ENCODE measurements around the gene AZIN2. TPM values are rescaled to one million over a fixed set of nuclear protein-coding genes. Genes with fewer than 3 reads are reported as not detected.

Gene AZIN2
- total RNA-seq = 0.76 and 0.91 TPM in 2 replicates
- 1.3 and 1.4 TPM in 2 replicates for polyA plus RNA-seq
- polyA plus RNA-seq (2011; cell fraction: cytosol; rRNA removed) = 0.46 and 0.93 TPM in 2 replicates
- 2.9 and 3.1 TPM in 2 replicates for polyA plus RNA-seq (2011; cell fraction: nucleus; rRNA removed)
- polyA plus RNA-seq (2012) = 1.8 and 2.2 TPM in 2 replicates
- 4.3 and 6.6 TPM in 2 replicates for polyA minus RNA-seq
- polyA minus RNA-seq (2011; cell fraction: cytosol; rRNA and poly(A)+ RNA removed) = not detected
- 1.2 and 1.5 TPM in 2 replicates for polyA minus RNA-seq (2011; cell fraction: nucleus; rRNA and poly(A)+ RNA removed)
- Bru-seq, nascent RNA = percentile 29 among the genes with signal in this experiment
- percentile 26 among the genes with signal in this experiment for BruChase-seq, experiment 1, labeled RNA remaining after a 6-hour chase
- percentile 38 among the genes with signal in this experiment for BruChase-seq, experiment 2, labeled RNA remaining after a 2-hour chase
- long read RNA-seq, partial matches to known transcripts = 1 of 2 reads
- long read RNA-seq, other reads (novel, unspliced or antisense) = 1 of 2 reads

DNA sequence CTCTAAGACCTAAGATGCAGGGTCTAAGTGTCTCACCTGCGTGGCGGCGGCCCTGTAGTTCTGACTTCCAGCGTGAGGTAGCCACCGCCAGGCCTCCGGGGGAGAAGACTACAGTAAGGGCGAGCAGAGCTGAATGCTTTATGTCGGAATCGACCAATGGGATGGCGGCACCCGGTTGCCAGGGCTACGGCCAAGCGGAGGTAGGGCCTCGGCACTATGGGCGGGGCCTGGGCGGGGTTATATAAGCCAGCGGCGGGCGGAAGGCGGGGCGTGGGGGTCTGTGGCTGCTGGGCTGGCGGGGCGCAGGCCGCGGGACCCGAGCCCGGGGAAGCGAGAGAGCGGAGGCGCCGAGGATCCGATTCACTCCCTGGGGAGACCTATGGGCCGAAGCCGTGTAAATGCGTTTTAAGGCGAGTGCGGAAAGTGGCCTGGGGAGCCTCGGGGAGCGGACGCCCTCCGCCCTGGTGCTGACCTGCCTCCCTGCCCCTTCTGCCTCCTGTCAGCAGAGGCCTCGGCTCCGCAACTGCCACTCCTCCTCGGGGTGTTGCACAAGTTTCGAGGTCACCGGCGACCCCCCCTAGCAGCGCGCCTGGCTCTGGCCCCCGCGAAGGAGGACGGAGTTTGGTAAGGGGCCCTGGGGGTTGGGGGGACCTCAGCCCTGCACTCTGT lies at the start of gene AZIN2:
TSS of gene AZIN2 (plus strand) at position 269 of the 669 bp plus-strand sequence. CDS start 1,097 bp downstream, outside the sequence.
- no peak within 1 kb of the TSS for H3K27ac ChIP-seq (ENCODE audit: insufficient read depth, low read depth, low read length)
- peak; percentile 92 for DNase-seq (ENCODE audit: low read depth, low spot score)
- peak within 1 kb of the TSS; percentile 99 for H2AFZ ChIP-seq (ENCODE audit: low read depth, low read length)
- peak within 1 kb of the TSS; percentile 28 to 64 (median 55) for H3K4me3 ChIP-seq (replicated peaks in 1 of 3; ENCODE audit: insufficient read depth in 1 of 3, low read depth in 1 of 3, low read length in 3 of 3)
- H3K79me2 ChIP-seq (ENCODE audit: control insufficient read depth, insufficient read depth, low read length) = no peaks in the 10 kb centered on the region
- H3K9ac ChIP-seq (replicated peaks; ENCODE audit: extremely low read depth, insufficient read depth, low read length) = peak within 1 kb of the TSS; percentile 25
- intact Hi-C loops (cut with micrococcal nuclease) = loop anchor here (5.0 kb wide), 1 partner anchor 264 kb away; the partner anchor contains the start of genes S100PBP and YARS1
- TF ChIP-seq POLR2AphosphoS5 (IDR thresholded peaks at IDR 0.05; ENCODE audit: insufficient read depth, low read depth, low read length) = no peak
- TF ChIP-seq GATA2 (IDR thresholded peaks at IDR 0.05; ENCODE audit: insufficient read depth, insufficient read length, low read depth, low read length) = no peak
- TF ChIP-seq, protein P1, sequence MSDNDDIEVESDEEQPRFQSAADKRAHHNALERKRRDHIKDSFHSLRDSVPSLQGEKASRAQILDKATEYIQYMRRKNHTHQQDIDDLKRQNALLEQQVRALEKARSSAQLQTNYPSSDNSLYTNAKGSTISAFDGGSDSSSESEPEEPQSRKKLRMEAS (IDR thresholded peaks at IDR 0.05; ENCODE audit: insufficient read depth, insufficient read length) = no peak
- no peak for TF ChIP-seq JUN (IDR thresholded peaks at IDR 0.05; ENCODE audit: borderline replicate concordance, insufficient read depth, insufficient read length, low read depth)
- no peak for TF ChIP-seq CTCF (IDR thresholded peaks at IDR 0.05; ENCODE audit: extremely low read depth in 1 of 2, insufficient read depth in 1 of 2, low read depth in 1 of 2, low read length in 2 of 2)
- TF ChIP-seq EZH2 (IDR thresholded peaks at IDR 0.05; ENCODE audit: borderline replicate concordance, low read depth, low read length, severe bottlenecking) = no peak
- no peak for TF ChIP-seq POLR2A (IDR thresholded peaks at IDR 0.05; ENCODE audit: low read depth, low read length)
- TF ChIP-seq FOS (IDR thresholded peaks at IDR 0.05; ENCODE audit: borderline replicate concordance, insufficient read depth, low read length) = no peak
- TF ChIP-seq MYC (IDR thresholded peaks at IDR 0.05; ENCODE audit: low read depth, low read length) = no peak
- dilution Hi-C loops (cut with MboI; ENCODE audit: extremely low pct_ligation_motif_present, low sequenced_read_pairs) = no loop called here
- peaks cover 11 to 22% of the 10 kb centered on the region in 2 experiments for H3K27me3 ChIP-seq (ENCODE audit: control insufficient read depth in 2 of 2, insufficient read depth in 2 of 2, low read length in 2 of 2)
- FAIRE-seq = peak; percentile 93
- peak within 1 kb of the TSS; percentile 88 for H3K4me2 ChIP-seq (ENCODE audit: insufficient read depth, low read length)
- no peaks in the 10 kb centered on the region for H3K9me3 ChIP-seq (replicated peaks; ENCODE audit: control insufficient read depth, insufficient read depth, low read length)
- H4K20me1 ChIP-seq (replicated peaks; ENCODE audit: control insufficient read depth, extremely low read depth, insufficient read depth, low read length) = no peaks in the 10 kb centered on the region
- BruUV-seq (replicated peaks) = no TSS peak
- H3K9me1 ChIP-seq (replicated peaks; ENCODE audit: control insufficient read depth, extremely low read depth, insufficient read depth, low read length) = no peaks in the 10 kb centered on the region
- ChIA-PET CTCF (interaction anchor here (0.5 to 3.2 kb wide), 5 partner anchors 147 to 560 kb away, joined by 3 to 17 read pairs (median 4); partner anchors contain the start of gene FNDC5), POLR2A (interaction anchor here (1.0 kb wide), 1 partner anchor 184 kb away, joined by 3 read pairs; no protein-coding TSS in a partner anchor)
- peaks cover 10% of the 10 kb centered on the region for H3K4me1 ChIP-seq (ENCODE audit: control insufficient read depth, extremely low read depth, insufficient read depth, low read length)
- H3K36me3 ChIP-seq (ENCODE audit: control insufficient read depth in 2 of 2, extremely low read depth in 1 of 2, insufficient read depth in 2 of 2, low read length in 2 of 2) = no peaks in the 10 kb centered on the region
